HG03460 (cell line): ENCODE data around the gene NR1D1.
A peak's percentile ranks its signal among the peaks of the same experiment; 100 is the strongest.

ENCODE experiments used
- ATAC-seq: cut with Tn5 transposase; IDR thresholded peaks from one replicate; pipeline ENCODE4 v1.9.1; 2021; ENCODE audit not compliant: unreplicated experiment

NR1D1 gene

DNA sequence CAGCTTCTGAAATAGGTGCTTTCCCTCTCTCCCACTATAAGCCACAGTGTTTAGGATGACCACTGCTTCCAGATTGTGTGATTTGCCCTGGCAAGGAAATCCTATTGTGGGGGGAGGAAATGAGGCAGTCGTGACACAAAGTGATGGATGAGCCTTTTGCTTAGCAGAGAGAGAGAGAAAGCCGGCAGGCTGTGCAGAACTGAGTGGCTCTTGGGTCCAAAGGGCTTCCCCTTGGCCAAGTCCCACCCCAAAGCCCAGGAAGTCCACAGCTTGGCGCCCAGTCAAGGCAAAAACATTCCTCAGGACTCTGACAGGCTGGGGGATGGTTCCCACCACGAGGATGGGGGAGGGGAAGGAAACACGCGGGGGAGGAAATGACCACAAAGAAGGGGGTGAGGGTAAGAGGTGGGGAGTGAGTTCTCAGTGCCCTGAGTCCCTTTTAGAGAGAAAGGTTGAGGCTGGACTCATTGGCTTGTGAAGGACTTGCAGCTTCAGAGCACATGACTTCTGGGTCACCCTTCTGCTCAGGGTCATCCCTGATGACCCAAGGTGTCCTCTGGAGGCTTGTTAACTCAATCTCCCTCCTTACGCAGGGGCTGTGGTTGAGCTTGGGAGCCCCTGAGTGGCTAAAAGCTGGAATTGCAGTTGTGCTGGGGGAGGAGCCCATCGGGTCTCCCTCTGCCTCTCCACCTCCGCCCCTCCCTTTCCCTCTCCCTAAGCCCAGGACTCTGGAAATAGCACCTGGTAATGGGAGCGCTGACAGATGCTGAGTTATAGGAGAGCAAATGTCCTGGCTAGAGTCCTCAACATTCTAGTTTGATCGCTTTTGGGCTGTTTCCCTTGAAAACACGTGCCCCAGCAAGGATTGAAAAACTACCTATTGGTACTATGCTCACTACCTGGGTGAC is 11.1 kb upstream of the NR1D1 start:
- no peak for ATAC-seq

DNA sequence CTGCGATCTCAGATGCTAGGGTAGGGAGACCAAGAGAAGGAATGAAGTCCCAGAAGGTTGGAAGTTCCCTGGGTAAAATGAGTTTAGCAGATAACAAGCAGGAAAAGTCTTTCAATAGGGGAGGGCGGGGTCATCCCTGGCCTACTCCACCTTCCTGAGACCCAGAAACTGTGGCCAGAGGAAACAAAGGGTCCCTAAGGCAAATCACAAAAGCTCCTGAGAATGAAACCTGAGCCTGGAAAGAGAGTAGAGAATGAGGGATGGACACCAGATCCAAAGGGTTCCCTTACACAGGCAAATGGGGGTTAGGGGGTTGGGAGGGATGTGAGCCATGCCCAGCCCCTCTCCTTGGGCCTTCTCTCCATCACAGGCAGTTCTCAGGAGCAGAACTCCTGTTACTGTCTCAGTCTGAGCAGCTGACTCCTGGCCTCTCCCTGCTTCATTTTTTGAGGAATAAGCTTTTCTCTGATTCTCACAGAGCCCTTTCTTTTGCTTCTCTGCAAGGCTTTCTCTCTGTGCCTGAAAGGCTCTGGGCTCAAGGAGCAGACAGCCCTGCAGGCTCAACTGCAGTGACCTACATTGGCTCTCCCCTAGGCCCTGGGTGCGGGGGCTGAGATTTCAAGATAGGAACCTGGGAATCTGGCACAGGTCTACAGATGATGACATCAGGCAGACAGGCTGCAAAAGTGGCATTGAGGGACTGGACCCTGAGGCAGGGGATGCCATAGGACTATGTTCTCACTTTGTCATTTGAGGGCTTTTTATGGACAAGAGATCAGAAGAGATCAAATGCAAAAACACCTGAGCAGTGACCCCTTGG is 9.8 kb upstream of the NR1D1 start:
- no peak for ATAC-seq

DNA sequence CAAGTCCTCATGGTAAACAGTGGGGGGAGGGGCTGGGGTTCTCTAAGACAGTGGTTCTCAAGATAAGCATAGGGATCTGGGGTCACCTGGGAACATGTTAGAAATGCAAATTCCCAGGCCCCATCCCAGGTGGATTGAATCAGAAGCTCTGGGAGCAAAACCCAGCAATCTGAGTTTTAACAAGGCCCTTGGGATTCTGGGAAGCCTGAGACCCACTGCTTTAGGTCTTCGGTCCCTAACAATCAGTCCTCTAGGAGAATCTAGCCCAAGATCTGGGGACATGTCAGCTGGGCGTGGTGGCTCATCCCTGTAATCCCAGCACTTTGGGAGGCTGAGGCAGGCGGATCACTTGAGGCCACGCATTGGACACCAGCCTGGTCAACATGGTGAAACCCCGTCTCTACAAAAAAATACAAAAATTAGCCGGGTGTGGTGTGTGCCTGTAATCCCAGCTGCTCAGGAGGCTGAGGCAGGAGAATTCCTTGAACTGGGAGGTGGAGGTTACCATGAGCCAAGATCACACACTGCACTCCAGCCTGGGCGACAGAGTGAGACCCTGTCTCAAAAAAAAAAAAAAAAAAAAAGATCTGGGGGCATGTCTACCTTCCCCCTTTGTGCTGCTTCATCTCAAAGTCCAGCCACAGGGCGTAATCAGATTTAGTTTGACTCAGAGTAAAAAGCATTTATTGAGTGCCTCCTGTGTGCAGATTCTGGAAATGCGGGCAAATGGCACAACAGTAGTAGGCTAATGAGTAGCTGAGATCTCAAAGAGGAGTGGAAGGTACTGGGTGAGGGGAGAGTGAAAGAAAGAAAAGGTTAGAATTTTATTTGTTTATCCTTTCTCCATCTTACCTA is 8.8 kb upstream of the NR1D1 start:
- ATAC-seq = no peak

DNA sequence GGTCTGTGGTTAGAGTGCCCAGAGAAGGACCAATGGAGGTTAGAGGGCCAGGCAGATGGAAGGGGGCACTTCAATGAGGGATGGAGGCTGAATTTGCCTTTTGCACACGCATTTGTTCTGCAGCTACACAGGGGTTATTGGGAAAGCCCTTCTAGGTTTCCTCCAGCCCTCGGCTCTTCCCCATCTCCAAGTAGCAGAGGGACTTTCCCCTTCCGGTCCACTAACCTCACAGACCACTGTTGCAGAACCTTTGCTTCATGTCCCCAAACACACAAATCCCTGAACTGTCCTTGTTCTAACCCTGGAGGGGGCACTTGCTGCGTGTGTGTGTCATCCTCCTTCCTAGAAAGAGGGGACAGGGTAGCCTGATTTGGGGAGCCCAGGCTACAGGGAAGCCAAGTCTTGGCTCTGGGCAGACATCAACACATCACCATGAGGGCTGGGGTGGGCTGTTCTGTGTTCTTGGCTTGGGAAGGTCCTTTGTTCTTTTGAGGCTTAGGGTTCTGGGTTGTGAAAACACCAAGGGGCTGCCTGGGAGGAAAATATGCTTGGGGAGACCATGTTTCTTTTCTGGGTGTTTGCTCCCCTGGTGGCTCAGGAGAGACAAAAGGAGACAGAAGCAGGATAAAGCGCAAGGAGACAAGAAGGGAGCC is 7.3 kb upstream of the NR1D1 start:
- no peak for ATAC-seq

DNA sequence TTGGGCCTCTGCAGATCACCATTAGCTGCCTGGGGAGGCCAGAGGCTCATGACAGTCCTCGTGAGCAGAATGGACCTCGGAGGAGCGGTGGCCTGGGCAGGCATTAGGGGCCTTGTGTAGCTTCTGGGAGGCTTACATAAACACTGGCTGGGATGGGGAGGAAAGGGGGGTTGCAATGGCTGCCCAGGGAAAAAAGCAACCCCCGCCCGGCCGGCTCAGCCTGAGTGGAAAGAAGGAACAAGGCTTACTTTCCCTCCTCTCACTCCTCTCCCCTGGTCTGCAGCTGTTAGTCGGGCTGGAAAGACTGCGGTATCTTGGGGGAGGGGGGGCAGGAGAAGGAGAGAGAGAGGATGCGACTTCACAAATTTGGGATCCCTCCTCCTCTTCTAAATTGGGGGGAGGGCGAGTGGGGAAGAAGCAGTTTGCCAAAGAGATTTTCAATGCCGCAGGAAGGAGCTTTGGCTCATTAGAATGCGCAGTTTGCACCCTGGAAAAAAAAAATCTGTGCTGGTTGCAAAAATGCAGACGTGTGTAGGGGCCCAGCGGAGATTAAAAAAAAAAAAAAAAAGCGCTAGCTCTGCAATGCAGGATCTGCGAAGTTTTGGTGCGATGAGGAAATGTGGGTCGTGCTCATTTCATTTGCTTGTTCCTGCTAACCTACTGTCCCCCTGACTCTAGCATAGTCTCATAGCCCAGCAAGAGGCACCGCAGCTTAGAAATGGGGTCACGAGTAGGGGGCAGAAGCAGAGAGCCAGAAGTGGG is 6.6 kb upstream of the NR1D1 start:
- ATAC-seq = no peak

DNA sequence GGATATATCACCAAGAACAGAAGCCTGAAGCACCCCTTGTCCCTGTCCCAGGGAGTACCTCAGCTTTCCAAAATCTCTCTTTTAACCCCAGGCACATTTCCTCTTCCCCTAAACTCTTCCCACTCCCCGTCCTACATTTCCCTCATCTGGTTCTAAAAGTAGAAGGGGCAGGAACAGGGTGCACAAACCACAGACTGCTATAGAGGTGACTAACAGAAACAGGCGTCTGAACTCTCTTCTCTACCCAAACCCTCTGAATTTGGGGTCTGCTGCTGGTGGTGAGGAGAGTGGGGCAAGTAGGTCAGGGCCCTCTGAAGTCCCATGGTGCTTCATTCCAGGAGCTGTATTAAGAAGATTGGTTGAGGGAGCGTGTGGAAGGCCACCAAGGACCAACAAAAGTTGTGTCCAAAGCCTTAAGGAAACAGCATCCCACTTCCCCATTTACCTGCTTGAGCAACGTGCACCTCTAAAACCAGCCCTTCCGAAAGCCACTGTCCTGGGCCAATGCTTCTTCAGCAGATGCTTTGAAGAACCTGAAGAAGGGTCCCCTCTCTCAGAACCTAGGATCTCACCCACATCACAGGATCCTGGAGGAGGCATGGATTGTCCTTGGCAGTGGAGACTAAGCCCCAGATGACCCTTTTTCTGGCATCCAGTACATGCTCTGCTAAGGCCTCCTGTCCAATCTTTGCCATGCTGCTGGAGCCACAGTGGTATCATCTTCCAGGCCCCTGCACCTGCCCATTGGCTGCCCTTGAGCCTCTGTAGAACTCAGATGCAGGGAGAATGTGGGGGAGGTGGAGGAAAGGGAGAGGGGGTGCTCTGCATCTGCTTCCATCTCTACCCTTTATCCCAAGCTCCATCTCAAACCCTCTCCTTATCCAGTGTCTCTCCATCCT is 5.7 kb upstream of the NR1D1 start:
- no peak for ATAC-seq

DNA sequence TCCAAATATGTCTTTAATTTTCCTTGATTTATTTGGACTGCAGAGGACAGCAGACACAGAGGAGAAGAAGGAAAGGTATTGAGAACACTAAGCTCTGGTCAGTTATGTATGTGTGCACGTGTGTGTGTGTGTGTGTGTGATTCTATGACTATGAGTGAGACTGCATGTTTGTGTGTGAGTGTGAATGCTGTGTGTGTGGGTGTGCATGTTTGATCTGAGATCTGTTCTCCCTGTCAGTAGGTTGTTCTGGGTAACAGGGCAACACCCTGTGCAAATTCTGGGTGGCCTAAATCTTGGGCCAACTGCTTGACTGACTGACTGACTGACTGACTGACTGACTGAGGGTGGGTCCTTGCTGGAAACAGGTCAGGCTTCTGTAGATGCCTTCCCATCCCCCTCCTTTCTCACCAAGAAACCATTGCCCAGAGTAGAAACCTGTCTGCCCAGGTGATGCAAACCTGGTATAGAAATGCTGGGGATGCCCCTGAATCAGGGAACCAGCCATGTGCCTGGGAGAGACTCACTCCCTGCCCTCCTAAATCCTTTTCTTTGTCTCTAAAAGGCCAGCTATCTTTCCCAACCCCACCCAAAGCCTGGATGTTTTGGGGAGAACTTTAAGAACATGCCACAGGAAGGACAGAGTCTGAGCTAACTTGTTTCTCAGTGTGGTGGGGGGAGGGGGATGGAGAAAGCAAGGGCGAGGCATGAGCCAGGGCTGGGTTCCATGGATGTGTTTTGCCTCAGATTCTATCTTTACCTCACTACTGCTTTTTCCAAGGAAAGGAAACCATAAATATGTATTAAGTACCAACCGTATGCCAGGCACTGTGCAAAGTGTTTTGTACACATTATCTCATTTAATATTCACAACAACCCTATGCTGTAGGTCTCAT is 4.5 kb upstream of the NR1D1 start:
- no peak for ATAC-seq

DNA sequence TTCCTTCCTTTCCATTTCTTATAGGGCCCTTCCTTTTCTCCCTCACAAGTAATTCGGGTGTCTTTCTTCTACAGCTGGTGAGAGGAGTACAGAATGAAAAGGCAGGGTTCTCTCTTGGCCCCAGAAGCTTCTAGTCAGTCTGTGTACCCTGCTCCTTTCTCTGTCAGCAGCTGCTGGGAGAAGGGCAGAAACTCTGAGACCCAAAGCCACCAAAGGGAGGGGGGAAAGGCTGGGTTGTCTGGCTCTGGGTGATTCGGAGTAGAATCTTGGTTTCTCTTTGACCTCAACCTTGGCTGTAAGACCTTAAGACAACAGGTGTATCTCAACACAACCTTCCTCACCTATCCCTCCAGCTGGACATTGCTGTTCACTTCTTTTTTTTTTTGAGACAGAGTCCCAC is 3.3 kb upstream of the NR1D1 start:
- ATAC-seq = no peak

DNA sequence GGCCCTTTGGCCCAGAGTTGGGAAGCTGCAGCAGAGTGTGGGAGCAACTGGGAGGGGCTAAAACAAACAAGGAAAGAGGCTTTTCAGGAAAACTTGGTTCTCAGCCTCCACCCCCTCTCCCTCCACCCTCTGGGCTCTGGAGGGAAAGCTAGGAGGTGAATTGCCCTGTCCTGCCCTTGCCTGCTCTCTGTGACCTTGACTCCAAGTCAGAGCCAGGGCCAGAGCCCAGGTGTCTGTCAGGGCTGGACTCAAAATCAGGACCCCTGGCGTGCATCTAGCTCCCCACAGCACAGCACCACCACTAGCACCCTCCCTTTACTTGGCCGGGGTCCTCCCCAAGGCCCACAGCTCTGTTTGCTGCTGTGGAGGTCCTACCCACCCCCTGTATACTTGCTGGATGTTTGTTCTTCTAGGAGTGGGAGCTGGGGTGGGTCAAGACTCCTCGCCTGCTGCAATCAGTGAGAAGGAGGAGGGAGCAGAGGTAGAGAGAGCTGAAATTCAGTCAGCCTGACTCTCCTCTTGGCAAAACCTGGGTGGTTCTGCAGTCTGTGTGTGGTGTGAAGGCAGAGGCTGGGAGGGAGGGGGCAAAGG is 2.8 kb upstream of the NR1D1 start:
- no peak for ATAC-seq

DNA sequence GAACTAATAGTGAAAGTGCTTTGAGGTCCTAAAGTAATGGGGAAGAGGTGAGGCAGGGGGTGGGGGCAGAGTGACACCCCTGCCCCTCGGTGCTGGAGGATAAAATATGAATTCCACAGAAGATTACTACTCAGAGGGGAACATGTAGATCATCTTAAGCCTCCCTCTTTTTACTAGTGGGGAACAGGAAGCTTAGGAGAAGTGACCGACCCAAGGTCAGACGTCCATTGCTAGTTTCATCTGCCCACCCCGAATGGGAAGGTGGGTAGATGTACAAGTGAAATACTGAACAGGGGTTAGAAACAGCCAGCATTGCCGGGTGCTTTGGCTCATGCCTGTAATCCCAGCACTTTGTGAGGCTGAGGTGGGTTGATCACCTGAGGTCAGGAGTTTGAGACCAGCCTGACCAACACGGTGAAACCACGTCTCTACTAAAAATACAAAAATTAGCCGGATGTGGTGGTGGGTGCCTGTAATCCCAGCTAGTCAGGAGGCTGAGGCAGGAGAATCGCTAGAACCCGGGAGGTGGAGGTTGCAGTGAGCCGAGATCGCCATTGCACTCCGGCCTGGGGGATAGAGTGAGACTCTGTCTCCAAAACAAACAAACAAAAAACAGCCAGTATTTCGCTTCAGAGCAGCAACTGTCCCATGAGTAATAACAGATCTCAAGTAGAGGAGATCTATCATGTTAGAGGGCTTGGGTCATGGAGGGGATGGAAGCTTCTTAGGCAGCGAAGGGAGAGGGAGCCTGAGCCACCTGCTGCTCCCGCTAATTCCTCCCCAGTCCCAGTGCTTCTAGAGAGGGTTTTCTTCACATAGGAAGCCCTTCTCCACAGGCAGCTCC is 1.2 kb upstream of the NR1D1 start:
- no peak for ATAC-seq

DNA sequence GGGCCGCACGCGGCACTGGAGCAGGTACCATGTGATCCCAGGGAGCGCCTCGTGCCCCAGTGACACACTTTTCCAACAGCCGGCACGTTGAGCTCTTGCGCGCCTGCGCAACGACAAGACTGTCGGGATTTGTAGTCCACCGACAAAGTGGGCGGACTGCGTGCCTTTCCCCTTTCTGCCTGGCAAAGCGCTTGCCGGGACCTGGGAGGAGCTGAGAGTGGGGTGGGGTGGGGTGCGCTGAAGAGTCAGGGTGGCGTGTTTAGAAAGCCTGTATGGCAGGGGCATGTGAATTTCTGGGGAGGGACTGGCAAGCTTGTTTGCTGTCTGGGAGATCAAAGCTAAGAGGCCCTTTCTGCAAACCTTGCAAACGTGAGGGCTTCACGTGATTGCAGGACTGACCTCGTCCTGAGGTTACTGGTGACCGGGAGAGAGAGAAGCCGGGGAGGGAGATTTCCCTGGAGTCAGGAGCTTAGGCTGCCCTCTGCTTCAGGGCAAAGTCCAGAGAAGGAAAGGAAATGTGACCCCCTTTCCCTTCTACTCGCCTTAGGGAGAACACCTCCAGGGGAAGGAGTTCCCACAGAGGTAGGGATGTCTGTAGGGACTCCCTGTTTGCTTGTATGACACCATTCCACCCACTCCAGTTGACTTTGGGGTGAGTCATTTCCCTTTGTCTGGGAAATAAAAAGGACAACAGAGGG is 429 bp upstream of the NR1D1 start:
- no peak for ATAC-seq

DNA sequence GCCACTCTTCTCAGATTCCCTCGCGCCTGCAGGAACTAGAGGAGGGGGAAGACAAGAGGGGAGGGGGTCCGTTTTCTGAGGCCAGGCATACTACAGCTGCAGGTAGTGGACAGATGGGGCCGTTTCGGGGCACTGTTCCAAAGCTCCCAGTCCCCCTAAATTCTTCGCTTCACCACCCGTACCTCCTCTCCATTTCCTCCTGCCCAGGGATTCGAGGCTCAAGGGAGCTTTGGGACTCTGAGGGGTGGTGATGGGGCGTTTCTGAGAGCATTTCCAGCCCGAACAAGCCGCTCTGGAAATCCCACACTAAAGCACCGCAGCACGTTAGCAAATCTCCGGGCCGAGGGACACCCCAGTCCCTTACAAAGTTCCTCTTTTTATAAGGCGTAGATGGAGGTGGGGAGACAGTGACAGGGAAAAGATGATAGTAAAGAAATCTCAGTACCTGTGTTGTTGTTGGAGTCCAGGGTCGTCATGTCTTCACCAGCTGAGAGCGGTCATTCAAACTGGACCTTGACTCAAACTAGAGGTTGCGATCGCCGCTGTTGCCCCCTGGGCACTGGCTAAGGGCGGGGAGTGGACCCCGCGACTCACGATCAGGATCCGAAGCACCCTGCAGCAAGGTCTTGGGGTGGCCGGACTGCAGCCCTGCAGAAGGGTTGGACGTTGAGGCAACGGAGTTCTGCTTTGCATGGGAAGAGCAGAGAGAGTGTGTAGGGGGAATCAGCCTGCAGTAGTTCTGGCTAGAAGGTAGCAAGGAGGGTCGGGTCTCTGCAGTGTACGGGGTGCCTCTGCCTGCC is 570 bp downstream of the NR1D1 start:
- no peak for ATAC-seq

DNA sequence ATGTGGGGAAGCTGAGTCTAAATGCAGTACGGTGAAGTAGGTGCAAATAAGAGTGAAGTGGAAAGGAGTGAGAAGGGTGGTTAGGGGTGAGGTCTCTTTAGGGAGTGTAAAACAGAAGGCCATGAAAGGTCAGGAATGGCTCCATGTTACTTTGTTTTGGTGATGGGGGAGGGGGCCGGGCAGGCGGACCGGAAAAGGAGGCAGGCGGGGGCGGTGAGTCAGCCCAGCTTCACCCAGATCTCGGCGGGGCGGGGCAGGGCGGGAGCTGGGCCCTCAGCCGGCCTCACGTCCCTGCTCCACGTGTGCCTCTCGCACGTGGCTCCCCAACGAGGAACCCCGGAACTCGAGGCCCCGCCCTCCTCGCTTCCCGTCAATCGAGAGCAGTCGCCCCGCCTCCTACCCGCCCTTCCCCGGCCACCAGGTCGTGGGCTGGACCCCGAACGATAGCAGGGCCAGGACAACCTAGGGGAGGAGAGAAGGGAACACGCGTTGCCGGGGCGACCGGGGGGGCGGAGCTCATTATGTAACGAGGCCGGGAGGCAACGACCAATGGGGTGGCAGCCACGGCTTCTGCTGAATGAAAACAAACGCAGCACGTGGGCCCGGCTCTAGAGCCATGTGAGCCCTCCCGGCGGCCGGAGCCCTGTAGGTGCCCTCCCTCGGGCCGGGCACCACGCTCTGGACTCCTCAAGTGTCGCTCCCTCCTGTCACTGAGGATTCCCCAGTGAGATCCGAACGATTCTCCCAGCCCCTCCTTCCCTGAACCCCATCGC is 1.4 kb downstream of the NR1D1 start:
- ATAC-seq = peak; percentile 59
